Activated T-helper 9 cell treated with anti-CD3 and anti-CD28 coated beads, Interleukin-2, amount 50 U/mL, for 16 hours (primary cell): ENCODE data around the gene KCNC4.

Experiments used
- DNase-seq: peaks from one replicate; pipeline ENCODE4 v3.0.0-alpha.2; 2020; ENCODE audit warnings: low read depth

Gene KCNC4

DNA sequence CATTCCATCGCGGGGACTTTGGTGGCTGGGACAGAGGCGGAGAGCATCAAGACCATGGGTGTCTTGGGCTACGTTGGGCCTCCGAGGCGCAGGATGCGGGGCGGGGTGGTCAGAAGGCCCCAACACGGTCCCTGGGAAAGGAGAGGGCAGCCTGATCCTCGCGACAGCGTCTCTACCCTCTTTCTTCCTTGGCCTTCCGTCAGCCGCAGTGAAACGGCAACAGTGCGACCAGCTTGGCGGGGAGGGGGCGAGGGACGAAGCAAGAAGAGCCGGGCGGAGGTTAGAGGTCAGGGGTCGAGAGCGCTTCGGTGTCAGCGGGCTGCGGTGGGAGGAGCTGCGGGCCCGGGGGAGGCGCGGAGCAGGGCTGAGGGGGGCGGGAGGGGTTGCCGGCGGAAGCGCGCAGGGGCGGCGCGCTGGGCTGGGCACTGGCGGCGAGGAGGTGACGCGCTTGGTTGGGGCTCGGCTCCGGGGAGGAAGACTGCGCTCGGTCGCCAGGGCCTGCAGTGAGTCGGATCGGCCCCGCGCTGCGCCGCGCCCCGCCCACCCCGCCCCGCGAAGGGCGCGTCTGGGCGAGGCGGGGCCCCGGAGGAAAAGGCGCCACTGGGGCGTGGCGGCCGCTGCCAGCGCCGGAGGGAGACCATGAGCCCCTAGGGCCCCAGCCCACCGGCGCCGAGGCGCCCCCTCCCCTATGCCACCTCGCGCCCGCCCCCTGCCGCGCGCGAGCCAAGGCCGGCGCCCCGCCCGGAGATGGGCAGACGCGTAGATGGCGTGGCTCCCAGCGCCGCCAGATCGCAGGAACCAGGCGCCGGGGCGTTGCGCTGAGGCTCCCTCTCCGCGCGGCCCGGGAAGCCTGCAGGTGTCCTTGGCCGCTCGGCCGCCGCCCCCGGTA is at the start of gene KCNC4:
Gene KCNC4 (plus strand): TSS at position 600 of the 889 bp plus-strand sequence. CDS start 1,186 bp downstream, outside the sequence.
- DNase-seq, result peak; percentile 88

GRCh38 chr1:110160538-110161100 is 49.5 kb upstream of the KCNC4 start:
- DNase-seq, result no peak

DNA sequence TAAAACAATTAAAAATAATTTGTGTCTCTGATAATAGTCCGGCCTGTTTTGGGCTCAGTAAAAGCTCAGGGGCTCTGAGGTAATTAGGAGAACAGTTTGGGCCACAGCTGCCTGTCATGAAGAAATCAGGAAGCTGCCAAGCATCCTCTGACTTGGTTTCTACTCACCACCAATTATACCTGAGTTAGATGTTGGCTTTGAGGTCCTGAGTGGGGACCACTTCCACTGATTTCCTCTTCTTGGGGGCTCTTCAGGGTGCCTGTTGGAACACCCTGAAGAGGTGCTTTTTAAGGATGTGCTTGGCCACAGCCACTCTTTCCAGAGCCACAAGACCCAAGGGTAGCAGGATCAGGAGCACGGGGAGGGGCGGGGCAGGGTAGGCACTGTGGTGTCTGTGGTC is 48.9 kb upstream of the KCNC4 start:
- DNase-seq, result no peak

GRCh38 chr1:110161849-110162248 is 48.3 kb upstream of the KCNC4 start:
- no peak for DNase-seq

DNA sequence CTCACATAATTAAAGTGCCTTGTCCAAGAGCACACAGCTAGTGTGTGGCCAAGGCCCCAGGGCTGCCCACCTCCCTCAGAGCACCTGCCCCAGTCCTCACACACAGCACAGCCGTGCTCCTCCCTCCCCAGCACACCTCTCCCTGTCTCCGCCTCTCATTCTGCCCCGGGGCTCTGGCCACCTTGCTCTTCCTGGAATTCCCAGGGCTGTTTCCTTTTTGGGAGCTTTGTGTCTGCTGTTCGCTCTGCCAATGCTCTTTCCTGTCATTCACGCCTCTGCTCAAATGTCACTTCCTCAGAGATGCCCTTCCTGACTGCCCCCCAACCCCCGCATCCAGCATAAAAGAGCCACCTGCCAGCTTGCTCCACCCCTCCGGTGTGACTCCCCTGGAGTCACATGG is 46.5 kb upstream of the KCNC4 start:
- DNase-seq, result no peak

DNA sequence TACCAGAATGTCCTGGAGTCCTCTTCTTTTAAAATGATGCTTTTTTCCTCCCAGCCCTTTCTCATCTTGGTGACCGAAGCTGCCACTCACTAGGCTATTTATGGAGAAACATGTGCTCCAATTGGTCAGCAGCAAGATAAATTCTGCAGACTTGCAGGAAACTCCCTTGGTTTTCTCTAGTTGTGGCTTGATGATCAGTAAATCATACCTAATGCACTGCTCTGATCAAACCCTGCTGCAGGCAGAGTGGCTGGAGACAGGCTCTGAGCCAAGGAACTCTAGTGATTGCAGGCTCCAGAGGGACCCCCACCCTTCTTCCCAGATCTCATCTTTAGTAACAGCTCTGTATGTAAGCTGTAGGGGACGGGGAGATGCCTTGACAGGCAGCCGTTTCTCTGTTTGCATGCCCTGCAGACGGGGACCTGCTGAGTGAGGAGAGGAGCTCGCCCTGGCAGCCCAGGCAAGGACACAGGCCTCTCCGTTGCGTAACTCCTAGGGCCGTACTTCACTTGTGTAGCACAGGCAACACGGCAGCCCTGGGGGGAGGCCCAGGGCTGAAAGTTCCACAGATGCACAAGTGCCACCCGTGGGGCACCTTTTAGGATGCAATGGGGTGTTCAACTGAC is 45.3 kb upstream of the KCNC4 start:
- no peak for DNase-seq

GRCh38 chr1:110165761-110166231 is 44.3 kb upstream of the KCNC4 start:
- no peak for DNase-seq

GRCh38 chr1:110166861-110167260 is 43.3 kb upstream of the KCNC4 start:
- DNase-seq, result no peak

- DNase-seq, result no peak
Observed at GRCh38 chr1:110170766-110171733, 39.1 kb upstream of the KCNC4 start.

DNA sequence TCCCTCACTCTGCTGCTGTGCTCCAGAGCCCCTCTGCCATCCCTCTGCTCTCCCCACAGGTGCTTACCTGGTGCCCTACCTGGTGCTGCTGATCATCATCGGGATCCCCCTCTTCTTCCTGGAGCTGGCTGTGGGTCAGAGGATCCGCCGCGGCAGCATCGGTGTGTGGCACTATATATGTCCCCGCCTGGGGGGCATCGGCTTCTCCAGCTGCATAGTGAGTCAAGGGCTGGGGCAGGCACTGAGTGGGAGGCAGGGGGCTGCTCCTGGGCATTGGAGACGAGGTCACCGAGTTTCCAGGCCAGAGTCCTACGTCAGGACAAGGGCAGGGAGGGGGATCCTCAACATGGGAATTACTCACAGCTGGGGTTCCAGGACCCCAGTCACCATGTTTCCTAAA is 38.1 kb upstream of the KCNC4 start:
- no peak for DNase-seq

- no peak for DNase-seq
Observed at GRCh38 chr1:110173466-110174105, 36.5 kb upstream of the KCNC4 start.

DNA sequence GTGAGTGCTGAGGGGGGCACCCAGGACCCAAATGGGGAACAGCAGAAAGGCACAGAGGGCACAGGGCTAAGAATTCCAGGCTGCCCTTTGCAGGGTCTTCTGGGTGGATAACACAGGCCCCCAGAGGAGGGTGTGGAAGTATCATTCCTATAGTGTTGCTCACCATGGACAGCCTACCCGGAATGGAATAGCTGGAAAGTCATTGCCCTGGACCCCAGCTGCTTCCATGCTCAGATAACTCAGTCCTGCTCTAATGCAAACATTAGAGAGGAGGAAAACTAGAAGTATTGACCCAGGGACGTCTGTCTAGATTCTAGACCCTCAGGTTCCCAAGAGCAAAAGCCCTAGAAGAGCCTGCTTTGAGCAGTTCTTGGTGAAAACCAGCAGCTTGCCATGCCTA is 35.2 kb upstream of the KCNC4 start:
- DNase-seq, result no peak

GRCh38 chr1:110176299-110176956 is 33.7 kb upstream of the KCNC4 start:
- no peak for DNase-seq

DNA sequence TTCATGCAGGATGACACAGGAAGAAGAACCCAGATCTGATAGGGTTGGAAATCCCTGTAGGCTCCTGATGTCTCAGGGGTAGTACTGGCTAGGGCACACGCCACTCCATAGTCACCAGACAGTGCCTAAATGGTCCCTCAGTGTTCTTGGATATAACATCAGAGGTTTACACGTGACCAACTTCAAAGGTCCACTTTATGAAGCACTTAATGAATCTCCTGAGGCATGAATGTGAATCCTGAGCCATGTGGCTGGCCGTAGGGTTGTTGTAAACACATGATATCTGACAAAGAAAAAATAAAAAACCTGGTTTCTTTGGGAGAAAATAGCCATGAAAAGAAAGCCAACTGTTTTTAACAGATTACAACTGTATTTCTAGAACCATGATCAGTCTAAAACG is 32.3 kb upstream of the KCNC4 start:
- no peak for DNase-seq

DNA sequence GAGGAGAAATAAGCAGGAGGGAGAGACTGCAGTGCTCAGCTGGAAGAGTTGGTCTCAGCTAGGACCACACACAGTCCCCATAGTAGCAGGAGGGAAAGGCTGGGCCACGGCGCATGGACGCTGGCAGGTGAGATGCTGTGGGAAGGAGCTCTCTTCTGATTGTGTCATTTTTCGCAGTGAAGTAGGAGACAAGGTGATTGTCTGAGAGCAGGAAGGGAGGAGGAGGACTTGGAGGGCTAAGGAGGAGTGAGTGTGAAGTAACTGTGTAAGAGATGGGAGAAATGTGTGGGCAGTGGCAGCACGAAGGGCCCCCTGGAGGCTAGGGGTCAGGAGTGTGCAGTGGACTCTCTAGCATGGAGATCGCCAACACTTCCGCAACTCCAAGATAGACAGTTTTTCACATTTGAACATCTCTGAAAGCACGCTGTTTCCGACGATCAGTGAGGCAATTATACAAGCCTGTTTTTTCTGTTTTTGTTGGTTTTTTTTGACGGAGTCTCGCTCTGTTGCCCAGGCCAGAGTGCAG is 26.4 kb upstream of the KCNC4 start:
- DNase-seq, result no peak

- DNase-seq, result no peak
Observed at GRCh38 chr1:110184446-110184845, 25.7 kb upstream of the KCNC4 start.

- DNase-seq, result no peak
Observed at GRCh38 chr1:110185181-110185580, 24.9 kb upstream of the KCNC4 start.

DNA sequence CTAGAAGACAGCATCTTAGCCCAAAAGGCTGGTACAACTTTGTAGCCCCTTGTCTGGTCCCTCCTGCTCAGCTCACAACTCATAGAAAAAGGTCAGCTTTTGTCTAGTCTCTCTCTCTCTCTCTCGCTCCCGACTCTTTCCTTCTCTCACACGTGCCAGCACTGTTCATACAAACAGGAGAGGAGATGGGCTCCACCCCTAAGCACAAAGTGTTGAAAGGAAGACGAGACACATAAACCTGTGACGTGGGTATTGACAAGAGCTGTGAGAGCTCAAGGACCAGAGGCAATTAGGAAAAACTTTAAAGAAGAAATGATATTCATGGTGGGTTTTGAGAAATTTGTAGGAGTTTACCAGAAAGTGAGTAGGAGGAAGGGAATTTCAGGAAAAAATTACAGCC is 23.6 kb upstream of the KCNC4 start:
- no peak for DNase-seq

- DNase-seq, result no peak
Observed at GRCh38 chr1:110187139-110187890, 22.8 kb upstream of the KCNC4 start.
